SU-DHL-6 (cell line): ENCODE data around the gene ADCY10.

Experiments
- H2AFZ ChIP-seq: fragments of 200-600 bp; sonication (generic); 2 replicates; pipeline ENCODE4 v1.6.1; 2014; ENCODE audit warnings: low read depth, mild to moderate bottlenecking, moderate library complexity, mixed read lengths, antibody characterized with exemption, low read length; ENCODE audit not compliant: severe bottlenecking
- H3F3A ChIP-seq: fragments of 200-600 bp; shearing (Covaris generic); 2 replicates; pipeline ENCODE4 v1.6.0; 2016; ENCODE audit warnings: antibody characterized with exemption, mild to moderate bottlenecking; ENCODE audit not compliant: insufficient read depth
- H3K27ac ChIP-seq: fragments of 200-600 bp; sonication (generic); 2 replicates; pipeline ENCODE4 v1.5.1; 2016; ENCODE audit warnings: low read depth, mild to moderate bottlenecking, low read length, moderate library complexity, mixed read lengths
- H3K27me3 ChIP-seq: fragments of 200-600 bp; sonication (generic), shearing (Covaris generic); 2 replicates; pipeline ENCODE4 v1.6.0; 2014; ENCODE audit warnings: mild to moderate bottlenecking, low read length
- H3K36me3 ChIP-seq: fragments of 200-600 bp; sonication (generic); 2 replicates; pipeline ENCODE4 v1.6.1; 2014; ENCODE audit warnings: mild to moderate bottlenecking, low read length, mixed read lengths
- H3K4me2 ChIP-seq: fragments of 300-600, 200-600 bp; shearing (Covaris generic), sonication (generic); 2 replicates; pipeline ENCODE4 v1.6.0; 2014; ENCODE audit warnings: low read length, low read depth, mild to moderate bottlenecking; ENCODE audit not compliant: poor library complexity, severe bottlenecking
- H3K4me3 ChIP-seq: fragments of 200-600 bp; sonication (generic); 2 replicates; pipeline ENCODE4 v1.5.1; 2014; ENCODE audit warnings: antibody characterized with exemption, low read length, mild to moderate bottlenecking, mixed read lengths; ENCODE audit not compliant: insufficient read depth, poor library complexity, severe bottlenecking
- H3K79me2 ChIP-seq: fragments of 200-600 bp; sonication (generic); 2 replicates; pipeline ENCODE4 v1.6.1; 2014; ENCODE audit warnings: mild to moderate bottlenecking, low read length, moderate library complexity; ENCODE audit not compliant: insufficient read depth
- H3K9ac ChIP-seq: fragments of 200-600 bp; sonication (generic); 2 replicates; pipeline ENCODE4 v1.7.0; 2014; ENCODE audit warnings: mild to moderate bottlenecking, low read length
- H3K9me2 ChIP-seq: fragments of 200-600 bp; sonication (generic); replicated peaks from 2 replicates; pipeline ENCODE4 v1.6.1; 2014; ENCODE audit warnings: low read length; ENCODE audit not compliant: insufficient read depth
- H3K9me3 ChIP-seq: fragments of 200-600 bp; sonication (generic); 2 replicates; pipeline ENCODE4 v1.6.1; 2014; ENCODE audit warnings: low read length, mixed read lengths; ENCODE audit not compliant: insufficient read depth
- H4K20me1 ChIP-seq: fragments of 200-600 bp; sonication (generic); 2 replicates; pipeline ENCODE4 v1.6.1; 2014; ENCODE audit warnings: low read depth, mild to moderate bottlenecking, antibody characterized with exemption, low read length, moderate library complexity, mixed read lengths
- EZH2phosphoT487 ChIP-seq: fragments of 200-600 bp; sonication (generic), shearing (Covaris generic); conservative IDR thresholded peaks from 2 replicates; pipeline ENCODE4 v1.6.1; 2018; ENCODE audit warnings: mild to moderate bottlenecking, antibody characterized with exemption, low read length, moderate library complexity, mixed read lengths
- TF ChIP-seq, protein P1 (sequence below): fragments of 200-600 bp; sonication (generic); IDR thresholded peaks from one replicate; pipeline ENCODE4 v1.5.1; 2017; ENCODE audit warnings: antibody characterized with exemption, mild to moderate bottlenecking, low read length, moderate library complexity; ENCODE audit not compliant: insufficient read depth, poor library complexity, severe bottlenecking

ADCY10 gene

DNA sequence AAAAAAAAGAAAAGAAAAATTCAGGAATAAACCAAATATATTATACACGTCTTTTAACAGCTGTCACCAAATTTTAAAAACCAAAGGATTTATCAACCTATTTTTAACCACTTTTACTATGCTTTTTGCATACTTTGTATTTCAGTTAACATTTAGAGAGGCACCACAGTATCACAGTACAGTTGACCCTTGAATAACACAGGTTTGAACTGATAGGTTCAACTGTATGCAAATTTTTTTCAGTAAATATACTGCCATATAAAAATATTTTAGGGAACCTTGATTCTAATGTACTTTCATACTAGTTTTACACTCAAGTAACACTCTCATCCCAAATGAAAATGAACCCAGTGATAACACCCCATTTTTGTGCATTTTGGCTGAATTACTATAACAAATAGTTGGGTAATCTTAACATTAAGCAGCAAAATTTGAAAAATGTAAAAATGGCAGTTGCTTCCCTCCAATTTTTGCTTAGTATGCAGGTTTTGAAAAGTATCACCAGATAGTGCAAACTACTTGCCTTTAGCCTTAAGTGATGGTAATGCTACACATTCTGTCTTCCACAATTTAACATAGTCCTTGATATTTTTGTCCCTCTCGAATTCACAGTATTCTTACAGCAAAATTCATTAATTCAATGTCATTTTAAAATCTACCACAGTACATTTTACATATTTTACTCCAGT, 10.8 kb upstream of the ADCY10 start:
- Histone ChIP-seq H3K9me2 (no peaks in the 10 kb centered on the region), H3F3A (no peaks in the 10 kb centered on the region), H3K79me2 (no peaks in the 10 kb centered on the region), H4K20me1 (no peaks in the 10 kb centered on the region), H2AFZ (no peak overlapping the region), H3K9me3 (no peaks in the 10 kb centered on the region), H3K27ac (no peak overlapping the region), H3K36me3 (peaks cover 3% of the 10 kb centered on the region; the same call in 1 of the 2 replicates), H3K9ac (no peak overlapping the region), H3K4me2 (no peak overlapping the region), H3K27me3 (no peaks in the 10 kb centered on the region), H3K4me3 (no peak overlapping the region)
- no peak for TF ChIP-seq EZH2phosphoT487
- TF ChIP-seq, protein P1, sequence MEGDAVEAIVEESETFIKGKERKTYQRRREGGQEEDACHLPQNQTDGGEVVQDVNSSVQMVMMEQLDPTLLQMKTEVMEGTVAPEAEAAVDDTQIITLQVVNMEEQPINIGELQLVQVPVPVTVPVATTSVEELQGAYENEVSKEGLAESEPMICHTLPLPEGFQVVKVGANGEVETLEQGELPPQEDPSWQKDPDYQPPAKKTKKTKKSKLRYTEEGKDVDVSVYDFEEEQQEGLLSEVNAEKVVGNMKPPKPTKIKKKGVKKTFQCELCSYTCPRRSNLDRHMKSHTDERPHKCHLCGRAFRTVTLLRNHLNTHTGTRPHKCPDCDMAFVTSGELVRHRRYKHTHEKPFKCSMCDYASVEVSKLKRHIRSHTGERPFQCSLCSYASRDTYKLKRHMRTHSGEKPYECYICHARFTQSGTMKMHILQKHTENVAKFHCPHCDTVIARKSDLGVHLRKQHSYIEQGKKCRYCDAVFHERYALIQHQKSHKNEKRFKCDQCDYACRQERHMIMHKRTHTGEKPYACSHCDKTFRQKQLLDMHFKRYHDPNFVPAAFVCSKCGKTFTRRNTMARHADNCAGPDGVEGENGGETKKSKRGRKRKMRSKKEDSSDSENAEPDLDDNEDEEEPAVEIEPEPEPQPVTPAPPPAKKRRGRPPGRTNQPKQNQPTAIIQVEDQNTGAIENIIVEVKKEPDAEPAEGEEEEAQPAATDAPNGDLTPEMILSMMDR: no peak

DNA sequence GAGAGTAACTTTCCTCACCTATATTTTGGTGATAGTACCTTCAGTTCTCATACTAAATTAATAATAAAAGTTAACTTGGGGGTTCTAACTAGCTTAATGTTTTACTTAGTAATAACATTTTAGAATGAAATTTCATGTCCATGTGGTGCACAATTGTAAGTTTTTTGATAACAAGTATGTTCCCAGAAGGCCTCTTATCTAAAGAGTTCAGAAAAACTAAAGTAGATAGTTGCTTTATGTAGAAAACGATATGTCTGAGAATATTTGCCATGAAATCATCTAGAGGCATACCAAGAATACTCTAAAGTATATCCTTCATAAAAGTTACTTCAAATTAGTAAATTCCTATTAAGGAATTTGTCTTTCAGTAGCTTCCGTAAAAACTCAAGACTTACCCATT, 10.2 kb upstream of the ADCY10 start:
- Histone ChIP-seq H3K9ac (no peak overlapping the region), H2AFZ (no peak overlapping the region), H3K4me3 (no peak overlapping the region), H3K4me2 (no peak overlapping the region), H4K20me1 (no peaks in the 10 kb centered on the region), H3K36me3 (peaks cover 3% of the 10 kb centered on the region; the same call in 1 of the 2 replicates), H3K27ac (no peak overlapping the region), H3K9me2 (no peaks in the 10 kb centered on the region), H3K27me3 (no peaks in the 10 kb centered on the region), H3F3A (no peaks in the 10 kb centered on the region), H3K79me2 (no peaks in the 10 kb centered on the region), H3K9me3 (no peaks in the 10 kb centered on the region)
- TF ChIP-seq EZH2phosphoT487: no peak
- TF ChIP-seq, protein P1: no peak

DNA sequence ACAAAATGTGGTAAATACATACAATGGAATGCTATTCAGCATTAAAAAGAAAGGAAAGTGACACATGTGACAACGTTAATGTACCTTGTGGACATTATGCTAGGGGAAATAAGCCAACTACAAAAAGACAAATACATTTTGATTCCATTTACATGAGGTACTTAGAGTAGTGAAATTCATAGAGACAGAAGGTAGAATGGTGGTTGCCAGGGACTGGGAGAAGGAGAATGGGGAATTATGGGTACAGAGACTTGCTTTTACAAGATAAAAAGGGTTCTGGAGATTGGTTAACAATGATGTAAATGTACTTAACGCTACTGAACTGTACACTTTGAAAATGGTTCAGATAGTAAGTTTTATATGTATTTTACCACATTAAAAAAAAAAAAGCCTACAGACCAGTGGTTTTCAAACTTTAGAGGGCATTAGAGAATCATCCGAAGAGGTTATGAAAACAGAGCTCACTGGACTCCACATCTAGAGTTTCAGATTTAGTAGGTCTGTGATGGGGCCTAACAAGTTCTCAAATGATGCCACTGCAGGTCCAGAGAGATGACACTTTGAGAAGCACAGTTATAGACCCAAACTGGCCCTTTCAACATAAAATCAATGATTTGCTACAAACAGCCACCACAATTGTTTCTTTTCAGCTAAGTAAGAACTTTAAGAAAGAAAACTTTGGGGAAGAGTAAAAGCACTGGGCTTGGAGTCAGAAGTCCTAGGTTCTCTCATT, 9.6 kb upstream of the ADCY10 start:
- H3K9me3 ChIP-seq: no peaks in the 10 kb centered on the region
- TF ChIP-seq EZH2phosphoT487: no peak
- TF ChIP-seq, protein P1: no peak
- peaks cover 3% of the 10 kb centered on the region; the same call in 1 of the 2 replicates for H3K36me3 ChIP-seq
- no peak overlapping the region for H2AFZ ChIP-seq
- no peaks in the 10 kb centered on the region for H3K9me2 ChIP-seq
- no peaks in the 10 kb centered on the region for H3K27me3 ChIP-seq
- H3K27ac ChIP-seq: no peak overlapping the region
- no peak overlapping the region for H3K4me2 ChIP-seq
- no peaks in the 10 kb centered on the region for H3K79me2 ChIP-seq
- no peak overlapping the region for H3K9ac ChIP-seq
- no peaks in the 10 kb centered on the region for H3F3A ChIP-seq
- no peak overlapping the region for H3K4me3 ChIP-seq
- no peaks in the 10 kb centered on the region for H4K20me1 ChIP-seq
